ENCODE results near the gene TMPRSS15. TPM values are rescaled to one million over a fixed set of nuclear protein-coding genes. Genes with fewer than 3 reads are reported as not detected.

The TMPRSS15 gene
- not detected for total RNA-seq
- not detected for polyA plus RNA-seq
- not detected for total RNA-seq

GRCh38 chr21:18403735-18404450 is at the start of gene TMPRSS15:
TSS of gene TMPRSS15 (minus strand) at chr21:18403785. CDS start at chr21:18403622, 163 bp downstream.
- POLR2A ChIA-PET = no interaction called here
- ATAC-seq (no peak), DNase-seq (no peak)

GRCh38 chr21:18451670-18452069 is 48.1 kb upstream of the TMPRSS15 start:
- Mint-ChIP-seq H3K27me3 (no peaks in the 10 kb centered on the region), H3K4me3 (no peak overlapping the region), H3K4me1 (no peaks in the 10 kb centered on the region), H3K36me3 (no peaks in the 10 kb centered on the region), H3K9me3 (peaks cover 0 to 10% (median 2%) of the 10 kb centered on the region in 11 donors), H3K27ac (no peak overlapping the region)
- intact Hi-C loops (cut with micrococcal nuclease) = no loop called here
- H3K27ac ChIP-seq (ENCODE audit: low read depth, low read length) = no peak overlapping the region
- H3K4me3 ChIP-seq (ENCODE audit: low read length) = no peak overlapping the region
- H3K27me3 ChIP-seq (ENCODE audit: control insufficient read depth in 2 of 2, insufficient read depth in 2 of 2, low read length in 2 of 2) = no peaks in the 10 kb centered on the region
- H3K9me3 ChIP-seq (ENCODE audit: control insufficient read depth in 2 of 3, low read length in 3 of 3) = no peaks in the 10 kb centered on the region
- DNase-seq (no peak), ATAC-seq (no peak)
- ChIA-PET POLR2A (no interaction called here), CTCF (no interaction called here)
- H3K36me3 ChIP-seq (ENCODE audit: control insufficient read depth in 2 of 3, insufficient read depth in 3 of 3, low read length in 3 of 3) = no peaks in the 10 kb centered on the region
- H3K4me1 ChIP-seq (ENCODE audit: control insufficient read depth in 2 of 2, insufficient read depth in 2 of 2, low read length in 2 of 2) = no peaks in the 10 kb centered on the region

More at GRCh38 chr21:18403735-18404450, at the start of gene TMPRSS15:
- intact Hi-C loops (cut with micrococcal nuclease) = no loop called here
- H3K27ac Mint-ChIP-seq = no peak within 1 kb of the TSS
- no peaks in the 10 kb centered on the region for H3K27me3 Mint-ChIP-seq
- no peaks in the 10 kb centered on the region for H3K4me1 Mint-ChIP-seq
- H3K4me3 Mint-ChIP-seq = no peak within 1 kb of the TSS
- H3K27me3 ChIP-seq (ENCODE audit: control insufficient read depth in 2 of 2, insufficient read depth in 2 of 2, low read length in 2 of 2) = no peaks in the 10 kb centered on the region
- no peaks in the 10 kb centered on the region for H3K4me1 ChIP-seq (ENCODE audit: control insufficient read depth in 2 of 2, insufficient read depth in 2 of 2, low read length in 2 of 2)
- CTCF ChIA-PET = no interaction called here
- H3K4me3 ChIP-seq (ENCODE audit: low read length) = no peak within 1 kb of the TSS
- no peaks in the 10 kb centered on the region for H3K36me3 Mint-ChIP-seq
- H3K36me3 ChIP-seq (ENCODE audit: control insufficient read depth in 2 of 3, insufficient read depth in 3 of 3, low read length in 3 of 3) = no peaks in the 10 kb centered on the region
- H3K27ac ChIP-seq (ENCODE audit: low read depth, low read length) = no peak within 1 kb of the TSS
- H3K9me3 ChIP-seq (ENCODE audit: control insufficient read depth in 2 of 3, low read length in 3 of 3) = no peaks in the 10 kb centered on the region
- H3K9me3 Mint-ChIP-seq = peaks cover 0 to 13% (median 1%) of the 10 kb centered on the region in 11 donors

- Histone ChIP-seq H3K4me1 (ENCODE audit: control insufficient read depth in 2 of 2, insufficient read depth in 2 of 2, low read length in 2 of 2) (no peaks in the 10 kb centered on the region), H3K9me3 (ENCODE audit: control insufficient read depth in 2 of 3, low read length in 3 of 3) (no peaks in the 10 kb centered on the region), H3K4me3 (ENCODE audit: low read length) (no peak overlapping the region), H3K27ac (ENCODE audit: low read depth, low read length) (no peak overlapping the region), H3K27me3 (ENCODE audit: control insufficient read depth in 2 of 2, insufficient read depth in 2 of 2, low read length in 2 of 2) (no peaks in the 10 kb centered on the region), H3K36me3 (ENCODE audit: control insufficient read depth in 2 of 3, insufficient read depth in 3 of 3, low read length in 3 of 3) (no peaks in the 10 kb centered on the region)
- Mint-ChIP-seq H3K27me3 (no peaks in the 10 kb centered on the region), H3K36me3 (no peaks in the 10 kb centered on the region), H3K4me3 (no peak overlapping the region), H3K27ac (no peak overlapping the region), H3K9me3 (peaks cover 0 to 16% (median 3%) of the 10 kb centered on the region in 11 donors), H3K4me1 (no peaks in the 10 kb centered on the region)
- ATAC-seq (no peak), DNase-seq (no peak)
- ChIA-PET POLR2A (no interaction called here), CTCF (no interaction called here)
- intact Hi-C loops (cut with micrococcal nuclease) = no loop called here
Measured at GRCh38 chr21:18449605-18450550, 46.3 kb upstream of the TMPRSS15 start.

GRCh38 chr21:18443701-18444100 is 40.1 kb upstream of the TMPRSS15 start:
- Mint-ChIP-seq H3K9me3 (peaks cover 1 to 20% (median 4%) of the 10 kb centered on the region in 11 donors), H3K4me3 (peak overlapping the region in 1 of 10 donors; percentile 9), H3K27ac (peak overlapping the region in 2 of 9 donors; percentile 5 to 48), H3K27me3 (no peaks in the 10 kb centered on the region), H3K36me3 (no peaks in the 10 kb centered on the region), H3K4me1 (no peaks in the 10 kb centered on the region)
- Histone ChIP-seq H3K9me3 (ENCODE audit: control insufficient read depth in 2 of 3, low read length in 3 of 3) (no peaks in the 10 kb centered on the region), H3K27ac (ENCODE audit: low read depth, low read length) (no peak overlapping the region), H3K4me3 (ENCODE audit: low read length) (no peak overlapping the region), H3K36me3 (ENCODE audit: control insufficient read depth in 2 of 3, insufficient read depth in 3 of 3, low read length in 3 of 3) (no peaks in the 10 kb centered on the region), H3K27me3 (ENCODE audit: control insufficient read depth in 2 of 2, insufficient read depth in 2 of 2, low read length in 2 of 2) (no peaks in the 10 kb centered on the region), H3K4me1 (ENCODE audit: control insufficient read depth in 2 of 2, insufficient read depth in 2 of 2, low read length in 2 of 2) (no peaks in the 10 kb centered on the region)
- DNase-seq (peak in 5 of 9 donors; percentile 1 to 31 (median 5)), ATAC-seq (peak; percentile 65)
- CTCF ChIA-PET = no interaction called here
- POLR2A ChIA-PET = no interaction called here
- intact Hi-C loops (cut with micrococcal nuclease) = no loop called here

GRCh38 chr21:18443085-18443484 is 39.5 kb upstream of the TMPRSS15 start:
- H3K4me1 Mint-ChIP-seq = no peaks in the 10 kb centered on the region
- intact Hi-C loops (cut with micrococcal nuclease) = no loop called here
- H3K27ac Mint-ChIP-seq = no peak overlapping the region
- Histone ChIP-seq H3K4me3 (ENCODE audit: low read length) (no peak overlapping the region), H3K4me1 (ENCODE audit: control insufficient read depth in 2 of 2, insufficient read depth in 2 of 2, low read length in 2 of 2) (no peaks in the 10 kb centered on the region), H3K27ac (ENCODE audit: low read depth, low read length) (no peak overlapping the region), H3K9me3 (ENCODE audit: control insufficient read depth in 2 of 3, low read length in 3 of 3) (no peaks in the 10 kb centered on the region), H3K36me3 (ENCODE audit: control insufficient read depth in 2 of 3, insufficient read depth in 3 of 3, low read length in 3 of 3) (no peaks in the 10 kb centered on the region), H3K27me3 (ENCODE audit: control insufficient read depth in 2 of 2, insufficient read depth in 2 of 2, low read length in 2 of 2) (no peaks in the 10 kb centered on the region)
- no peak for DNase-seq
- H3K4me3 Mint-ChIP-seq = no peak overlapping the region
- H3K36me3 Mint-ChIP-seq = no peaks in the 10 kb centered on the region
- ChIA-PET CTCF (no interaction called here), POLR2A (no interaction called here)
- no peak for ATAC-seq
- peaks cover 1 to 20% (median 4%) of the 10 kb centered on the region in 11 donors for H3K9me3 Mint-ChIP-seq
- no peaks in the 10 kb centered on the region for H3K27me3 Mint-ChIP-seq

- POLR2A ChIA-PET = no interaction called here
Measured at GRCh38 chr21:18430341-18430740, 26.8 kb upstream of the TMPRSS15 start.

More at GRCh38 chr21:18430341-18430740, 26.8 kb upstream of the TMPRSS15 start:
- Mint-ChIP-seq H3K27ac (no peak overlapping the region), H3K4me1 (no peaks in the 10 kb centered on the region), H3K27me3 (no peaks in the 10 kb centered on the region), H3K9me3 (peaks cover 0 to 5% (median 0%) of the 10 kb centered on the region in 11 donors), H3K36me3 (no peaks in the 10 kb centered on the region), H3K4me3 (no peak overlapping the region)
- Histone ChIP-seq H3K27ac (ENCODE audit: low read depth, low read length) (no peak overlapping the region), H3K4me1 (ENCODE audit: control insufficient read depth in 2 of 2, insufficient read depth in 2 of 2, low read length in 2 of 2) (no peaks in the 10 kb centered on the region), H3K36me3 (ENCODE audit: control insufficient read depth in 2 of 3, insufficient read depth in 3 of 3, low read length in 3 of 3) (no peaks in the 10 kb centered on the region), H3K4me3 (ENCODE audit: low read length) (no peak overlapping the region), H3K27me3 (ENCODE audit: control insufficient read depth in 2 of 2, insufficient read depth in 2 of 2, low read length in 2 of 2) (no peaks in the 10 kb centered on the region), H3K9me3 (ENCODE audit: control insufficient read depth in 2 of 3, low read length in 3 of 3) (no peaks in the 10 kb centered on the region)
- CTCF ChIA-PET = no interaction called here
- intact Hi-C loops (cut with micrococcal nuclease) = no loop called here
- no peak for DNase-seq
- no peak for ATAC-seq

Measured in naive thymus-derived CD4-positive, alpha-beta T cell (primary cell).